H9 (cell line): ENCODE measurements around the gene LCNL1. TPM values are rescaled to one million over a fixed set of nuclear protein-coding genes. Genes with fewer than 3 reads are reported as not detected.

Source experiments
- DNase-seq: peaks from one replicate; pipeline ENCODE4 v3.0.0-alpha.2; 2017
- H2AFZ ChIP-seq: one replicate; pipeline ENCODE4 v1.6.1; 2013; ENCODE audit warnings: mild to moderate bottlenecking, low read length, control low read depth, moderate library complexity
- H2AK5ac ChIP-seq: 2 replicates; pipeline ENCODE4 v1.6.1; 2013; ENCODE audit warnings: low read length, control low read depth, mixed read lengths; ENCODE audit not compliant: insufficient read length
- H2BK120ac ChIP-seq: one replicate; pipeline ENCODE4 v1.6.1; 2013; ENCODE audit warnings: low read depth, mild to moderate bottlenecking, low read length, control low read depth, inconsistent platforms; ENCODE audit not compliant: poor library complexity, severe bottlenecking
- H2BK12ac ChIP-seq: 2 replicates; pipeline ENCODE4 v1.6.1; 2013; ENCODE audit warnings: low read length, control low read depth, mixed read lengths, low read depth; ENCODE audit not compliant: insufficient read length
- H2BK15ac ChIP-seq: 2 replicates; pipeline ENCODE4 v1.6.1; 2013; ENCODE audit warnings: low read depth, low read length, control low read depth
- H2BK20ac ChIP-seq: one replicate; pipeline ENCODE4 v1.6.1; 2013; ENCODE audit warnings: low read depth, mild to moderate bottlenecking, low read length, control low read depth, inconsistent platforms; ENCODE audit not compliant: poor library complexity, severe bottlenecking
- H2BK5ac ChIP-seq: 2 replicates; pipeline ENCODE4 v1.6.1; 2013; ENCODE audit warnings: low read length, control low read depth, mixed read lengths; ENCODE audit not compliant: insufficient read length
- H3K14ac ChIP-seq: 2 replicates; pipeline ENCODE4 v1.6.1; 2013; ENCODE audit warnings: low read length, control low read depth; ENCODE audit not compliant: insufficient read depth
- H3K18ac ChIP-seq: 2 replicates; pipeline ENCODE4 v1.6.1; 2013; ENCODE audit warnings: low read depth, mild to moderate bottlenecking, mixed read lengths, low read length, control low read depth; ENCODE audit not compliant: insufficient read length
- H3K23ac ChIP-seq: 2 replicates; pipeline ENCODE4 v1.6.1; 2013; ENCODE audit warnings: low read length, control low read depth, mixed read lengths, low read depth; ENCODE audit not compliant: insufficient read length
- H3K23me2 ChIP-seq: 2 replicates; pipeline ENCODE4 v1.6.1; 2013; ENCODE audit warnings: low read depth, mild to moderate bottlenecking, mixed read lengths, low read length, control low read depth; ENCODE audit not compliant: insufficient read length, poor library complexity, severe bottlenecking
- H3K27ac ChIP-seq: 2 replicates; pipeline ENCODE4 v1.5.1; 2013; ENCODE audit warnings: low read length, control low read depth, mixed read lengths, low read depth; ENCODE audit not compliant: insufficient read length
- H3K27me3 ChIP-seq: 2 replicates; pipeline ENCODE4 v1.6.1; 2013; ENCODE audit warnings: low read length, control low read depth, inconsistent platforms; ENCODE audit not compliant: insufficient read depth
- H3K4ac ChIP-seq: 2 replicates; pipeline ENCODE4 v1.6.1; 2013; ENCODE audit warnings: low read depth, mild to moderate bottlenecking, control low read depth, inconsistent platforms, low read length, moderate library complexity
- H3K4me1 ChIP-seq: 2 replicates; pipeline ENCODE4 v1.6.1; 2013; ENCODE audit warnings: low read length, control low read depth, inconsistent platforms; ENCODE audit not compliant: insufficient read depth
- H3K4me2 ChIP-seq: 2 replicates; pipeline ENCODE4 v1.6.1; 2013; ENCODE audit warnings: low read length, control low read depth, mixed read lengths; ENCODE audit not compliant: insufficient read length, insufficient read depth
- H3K56ac ChIP-seq: 2 replicates; pipeline ENCODE4 v1.6.1; 2013; ENCODE audit warnings: low read depth, mild to moderate bottlenecking, mixed read lengths, low read length, control low read depth; ENCODE audit not compliant: insufficient read length
- H3K79me1 ChIP-seq: 2 replicates; pipeline ENCODE4 v1.6.1; 2013; ENCODE audit warnings: low read depth, mild to moderate bottlenecking, moderate library complexity, low read length, control low read depth, inconsistent platforms; ENCODE audit not compliant: insufficient read depth, poor library complexity, severe bottlenecking
- H3K79me2 ChIP-seq: 2 replicates; pipeline ENCODE4 v1.6.1; 2013; ENCODE audit warnings: low read length, control low read depth, inconsistent platforms; ENCODE audit not compliant: insufficient read depth
- H3K9ac ChIP-seq: 2 replicates; pipeline ENCODE4 v1.6.1; 2013; ENCODE audit warnings: low read length, control low read depth, mixed read lengths; ENCODE audit not compliant: insufficient read length; ENCODE audit errors: extremely low read depth
- H3K9me3 ChIP-seq: one replicate; pipeline ENCODE4 v1.6.1; 2013; ENCODE audit warnings: low read depth, low read length, inconsistent platforms; ENCODE audit not compliant: control insufficient read depth
- H3T11ph ChIP-seq: one replicate; pipeline ENCODE4 v1.6.1; 2013; ENCODE audit warnings: mild to moderate bottlenecking, low read length, control low read depth, inconsistent platforms
- H4K20me1 ChIP-seq: one replicate; pipeline ENCODE4 v1.6.1; 2013; ENCODE audit not compliant: control insufficient read depth, insufficient read length, insufficient read depth
- H4K5ac ChIP-seq: 2 replicates; pipeline ENCODE4 v1.6.1; 2013; ENCODE audit warnings: low read depth, mild to moderate bottlenecking, mixed read lengths, low read length, control low read depth; ENCODE audit not compliant: insufficient read length
- H4K8ac ChIP-seq: replicated peaks from 2 replicates; pipeline ENCODE4 v1.6.1; 2013; ENCODE audit warnings: low read length, control low read depth, mixed read lengths, low read depth; ENCODE audit not compliant: insufficient read length
- H4K91ac ChIP-seq: 2 replicates; pipeline ENCODE4 v1.6.1; 2013; ENCODE audit warnings: low read depth, mild to moderate bottlenecking, moderate library complexity, mixed read lengths, low read length, control low read depth; ENCODE audit not compliant: insufficient read length
- H3K27ac Mint-ChIP-seq, 3 experiments: 2 replicates in 2 of 3; 3 replicates in 1 of 3; pipeline ENCODE4 v1.8.0; 2020 to 2021; ENCODE audit warnings: mixed read lengths in 3 of 3, mild to moderate bottlenecking in 1 of 3, moderate library complexity in 1 of 3
- H3K27me3 Mint-ChIP-seq: 2 replicates; pipeline ENCODE4 v1.8.0; 2021; ENCODE audit warnings: low read depth, mild to moderate bottlenecking, moderate library complexity, mixed read lengths
- H3K36me3 Mint-ChIP-seq, 3 experiments: 2 replicates in 2 of 3; 3 replicates in 1 of 3; pipeline ENCODE4 v1.8.0; 2020 to 2021; ENCODE audit warnings: low read depth in 3 of 3, mixed read lengths in 3 of 3; ENCODE audit not compliant: insufficient read depth in 1 of 3
- H3K4me1 Mint-ChIP-seq, 2 experiments: 2 replicates each; pipeline ENCODE4 v1.8.0; 2020; ENCODE audit warnings: mixed read lengths in 2 of 2
- H3K4me3 Mint-ChIP-seq, 2 experiments: 2 replicates in 1 of 2; 3 replicates in 1 of 2; pipeline ENCODE4 v1.8.0; 2020 to 2021; ENCODE audit warnings: mild to moderate bottlenecking in 2 of 2, mixed read lengths in 2 of 2, moderate library complexity in 1 of 2
- H3K9me3 Mint-ChIP-seq, 2 experiments: 2 replicates in 1 of 2; 3 replicates in 1 of 2; pipeline ENCODE4 v1.8.0; 2020; ENCODE audit warnings: mild to moderate bottlenecking in 2 of 2, mixed read lengths in 2 of 2, moderate library complexity in 1 of 2
- CTCF ChIP-seq: fragments of 200-600 bp; sonication (generic); conservative IDR thresholded peaks from 3 replicates; pipeline ENCODE4 v1.8.0; 2021; ENCODE audit warnings: antibody characterized with exemption, mild to moderate bottlenecking
- WGBS: extraction: QIAGEN DNeasy Blood & Tissue Kit; methylation state at CpG from one replicate; pipeline ENCODE4 v1.1.7; 2013; ENCODE audit warnings: missing lambda C conversion rate, low lambda C conversion rate, mixed read lengths; ENCODE audit not compliant: insufficient read length; ENCODE audit errors: extremely low coverage; 5-methylcytosine and 5-hydroxymethylcytosine counted together
- total RNA-seq: library from RNA; stranded (reverse); gene quantifications from 2 replicates; pipeline ENCODE4 v1.2.1, GENCODE V29; 2021

LCNL1 gene
- total RNA-seq, 1 experiment from 2014 or later, result 0.20 TPM

DNA sequence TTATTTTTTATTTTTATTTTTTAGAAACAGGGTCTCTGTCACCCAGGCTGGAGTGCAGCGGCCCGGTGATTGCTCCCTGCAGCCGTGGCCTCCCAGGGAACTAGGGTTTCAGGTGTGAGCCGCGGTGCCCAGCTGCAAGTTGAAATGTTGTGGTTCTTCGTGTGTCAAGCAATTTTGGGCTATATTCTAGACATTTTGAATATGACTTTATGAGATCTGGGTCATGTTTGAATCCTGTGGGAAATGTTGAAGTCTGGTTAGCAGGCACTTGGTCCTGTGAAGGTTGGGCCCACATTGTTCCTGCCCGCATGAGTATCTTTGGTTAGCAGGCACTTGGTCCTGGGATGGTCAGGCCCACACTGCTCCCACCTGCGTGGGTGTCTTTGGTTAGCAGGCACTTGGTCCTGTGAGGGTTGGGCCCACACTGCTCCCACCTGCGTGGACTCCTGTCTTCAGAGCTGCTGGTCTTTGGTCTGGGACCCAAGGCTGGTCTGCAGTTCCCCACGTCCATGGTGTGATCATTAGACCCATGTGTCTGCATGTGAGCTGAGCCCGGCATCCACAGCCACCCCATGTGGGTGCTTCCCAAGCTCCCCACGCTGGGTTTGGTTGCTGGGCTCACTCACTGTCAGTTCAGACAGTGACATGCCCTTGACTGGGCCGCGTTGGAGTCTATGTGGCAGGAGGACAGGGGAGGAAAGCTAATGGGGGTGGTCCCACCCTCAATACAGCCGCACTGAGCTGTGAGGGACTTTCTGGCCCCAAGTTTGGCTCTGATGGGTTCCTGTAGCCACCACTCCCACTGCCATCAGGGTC lies 45.4 kb upstream of the LCNL1 start:
- H3K27me3 Mint-ChIP-seq, result peaks cover 3% of the 10 kb centered on the region; the same call in 1 of the 2 replicates

More for the DNA sequence above, 45.4 kb upstream of the LCNL1 start:
- H3K18ac ChIP-seq, result no peak overlapping the region
- H2AFZ ChIP-seq, result no peak overlapping the region
- H3K23me2 ChIP-seq, result no peaks in the 10 kb centered on the region
- Mint-ChIP-seq H3K4me1 (peaks cover 8 to 16% of the 10 kb centered on the region in 2 experiments), H3K27ac (peak overlapping the region in 2 of 3 experiments; percentile 42 to 73; a peak in 2 of 7 replicates), H3K9me3 (no peaks in the 10 kb centered on the region), H3K4me3 (no peak overlapping the region), H3K36me3 (peaks cover 16 to 70% (median 48%) of the 10 kb centered on the region in 3 experiments)
- no peak overlapping the region for H3K27ac ChIP-seq
- H4K8ac ChIP-seq, result no peak overlapping the region
- no peak overlapping the region for H2BK12ac ChIP-seq
- no peak overlapping the region for H3K23ac ChIP-seq
- no peak overlapping the region for H3K9ac ChIP-seq
- no peak overlapping the region for H4K91ac ChIP-seq
- H3T11ph ChIP-seq, result no peak overlapping the region
- H3K27me3 ChIP-seq, result no peaks in the 10 kb centered on the region
- no peak for TF ChIP-seq CTCF
- H2BK5ac ChIP-seq, result peak overlapping the region; percentile 60
- no peak overlapping the region for H3K4me2 ChIP-seq
- no peak overlapping the region for H4K5ac ChIP-seq
- H2BK120ac ChIP-seq, result no peak overlapping the region
- H2AK5ac ChIP-seq, result no peak overlapping the region
- no peak overlapping the region for H3K56ac ChIP-seq
- no peaks in the 10 kb centered on the region for H3K79me2 ChIP-seq
- H3K14ac ChIP-seq, result no peak overlapping the region
- H2BK15ac ChIP-seq, result no peak overlapping the region
- no peaks in the 10 kb centered on the region for H3K79me1 ChIP-seq
- H4K20me1 ChIP-seq, result no peaks in the 10 kb centered on the region
- H3K4ac ChIP-seq, result no peak overlapping the region
- no peak overlapping the region for H2BK20ac ChIP-seq
- H3K9me3 ChIP-seq, result no peaks in the 10 kb centered on the region
- H3K4me1 ChIP-seq, result no peaks in the 10 kb centered on the region; the same call in 1 of the 2 replicates
- no peak for DNase-seq
- no CpG with 5 or more reads among the region's 15 CpGs for WGBS
